MG63 (cell line): ENCODE results near the gene CCDC51. TPM values are rescaled to one million over a fixed set of nuclear protein-coding genes. Genes with fewer than 3 reads are reported as not detected.
"Not testable (repeated sequence)": the region's sequence is repeated elsewhere in the genome, so short reads cannot be mapped to it uniquely, and the experiment has no call there.

Experiments used
- DNase-seq: peaks from one replicate; pipeline ENCODE4 v3.0.0-alpha.2; 2020
- H3K27me3 ChIP-seq: fragments of 250-450 bp; sonication (Bioruptor Pico); 2 replicates; pipeline ENCODE4 v1.5.1; 2020; ENCODE audit warnings: mild to moderate bottlenecking, moderate library complexity
- H3K36me3 ChIP-seq: fragments of 250-450 bp; sonication (Bioruptor Pico); 2 replicates; pipeline ENCODE4 v1.5.1; 2020; ENCODE audit warnings: mild to moderate bottlenecking, moderate library complexity
- H3K4me3 ChIP-seq: fragments of 250-450 bp; sonication (Bioruptor Pico); 2 replicates; pipeline ENCODE4 v1.5.1; 2020; ENCODE audit warnings: mild to moderate bottlenecking, moderate library complexity
- H3K9me3 ChIP-seq: fragments of 250-450 bp; sonication (Bioruptor Pico); 2 replicates; pipeline ENCODE4 v1.5.1; 2020; ENCODE audit warnings: mild to moderate bottlenecking, moderate library complexity
- total RNA-seq: library from RNA; depleted of rRNA; stranded (reverse); fragments of >200 nt; shearing (Covaris generic); gene quantifications from 2 replicates; pipeline ENCODE4 v1.2.3, GENCODE V29; 2014; ENCODE audit warnings: low replicate concordance

The CCDC51 gene
- total RNA-seq, 1 experiment from 2014 or later: 26.9 TPM

GRCh38 chr3:48406443-48407431, 33.2 kb downstream of the CCDC51 start:
- Histone ChIP-seq H3K36me3 (no peaks in the 10 kb centered on the region), H3K4me3 (no peak overlapping the region), H3K27me3 (no peaks in the 10 kb centered on the region), H3K9me3 (no peaks in the 10 kb centered on the region)
- no peak for DNase-seq

- Histone ChIP-seq H3K9me3 (no peaks in the 10 kb centered on the region), H3K4me3 (no peak overlapping the region), H3K27me3 (no peaks in the 10 kb centered on the region), H3K36me3 (no peaks in the 10 kb centered on the region)
- DNase-seq: no peak
These were observed 33.9 kb downstream of the CCDC51 start for GRCh38 chr3:48405971-48406370.

GRCh38 chr3:48405343-48405881, 34.5 kb downstream of the CCDC51 start:
- H3K4me3 ChIP-seq: no peak overlapping the region
- no peaks in the 10 kb centered on the region for H3K9me3 ChIP-seq
- no peak for DNase-seq
- H3K27me3 ChIP-seq: no peaks in the 10 kb centered on the region
- H3K36me3 ChIP-seq: no peaks in the 10 kb centered on the region

DNA sequence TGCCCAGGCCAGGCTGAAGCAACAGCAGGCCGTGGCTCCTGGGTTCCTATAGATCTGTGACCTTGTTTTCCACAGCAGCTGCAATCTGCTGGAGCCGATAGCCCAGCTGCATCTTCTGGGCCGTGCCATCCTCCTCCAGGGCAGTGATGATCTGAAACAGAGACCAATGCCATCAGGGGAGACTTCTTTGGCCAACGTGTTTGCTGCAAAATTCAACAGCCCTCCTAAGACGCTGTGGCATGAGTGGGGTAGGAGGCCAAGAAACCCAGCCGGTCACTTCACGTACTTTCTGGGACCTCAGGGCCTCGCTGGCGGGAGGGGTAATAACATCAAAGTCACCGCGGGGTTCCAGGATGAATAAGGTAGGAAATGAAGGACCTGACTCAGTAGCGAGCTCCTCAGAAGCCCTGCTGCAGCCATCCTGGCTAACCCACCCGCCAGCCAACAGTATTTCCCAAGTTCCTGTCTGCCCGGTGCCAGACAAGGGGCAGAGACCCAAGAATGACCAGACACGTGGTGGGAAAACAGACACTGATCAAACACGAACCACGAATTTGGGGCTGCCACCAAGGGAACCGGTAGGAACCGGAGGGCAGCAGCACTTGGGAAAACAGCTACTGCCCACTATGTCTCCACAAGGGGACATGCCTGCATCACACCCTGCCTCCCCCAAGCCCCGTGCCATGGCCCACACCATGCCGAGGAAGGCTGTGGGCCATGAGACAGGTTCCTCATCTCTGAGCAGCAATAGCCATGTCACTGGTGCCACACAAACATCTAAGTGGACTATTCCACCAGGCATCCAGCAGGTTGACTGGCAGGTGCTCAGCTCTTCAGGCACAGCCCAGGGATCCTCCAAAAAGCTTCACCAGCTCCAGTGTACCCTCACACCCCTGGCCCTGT, 35.2 kb downstream of the CCDC51 start:
- no peak for DNase-seq
- no peak overlapping the region for H3K4me3 ChIP-seq
- no peaks in the 10 kb centered on the region for H3K36me3 ChIP-seq
- H3K27me3 ChIP-seq: no peaks in the 10 kb centered on the region
- no peaks in the 10 kb centered on the region for H3K9me3 ChIP-seq

- no peak overlapping the region for H3K4me3 ChIP-seq
- no peak for DNase-seq
- no peaks in the 10 kb centered on the region for H3K9me3 ChIP-seq
- no peaks in the 10 kb centered on the region for H3K27me3 ChIP-seq
- no peaks in the 10 kb centered on the region for H3K36me3 ChIP-seq
These were observed 36.1 kb downstream of the CCDC51 start for GRCh38 chr3:48403533-48404439.

- no peaks in the 10 kb centered on the region for H3K27me3 ChIP-seq
- DNase-seq: no peak
These were observed 37.0 kb downstream of the CCDC51 start for GRCh38 chr3:48402907-48403306.

GRCh38 chr3:48402281-48402732, 37.6 kb downstream of the CCDC51 start:
- peak; percentile 91 for DNase-seq
- H3K36me3 ChIP-seq: no peaks in the 10 kb centered on the region
- no peaks in the 10 kb centered on the region for H3K9me3 ChIP-seq
- H3K4me3 ChIP-seq: no peak overlapping the region
- H3K27me3 ChIP-seq: no peaks in the 10 kb centered on the region

More at GRCh38 chr3:48402907-48403306, 37.0 kb downstream of the CCDC51 start:
- Histone ChIP-seq H3K9me3 (no peaks in the 10 kb centered on the region), H3K4me3 (no peak overlapping the region), H3K36me3 (no peaks in the 10 kb centered on the region)

GRCh38 chr3:48401434-48401901, 38.5 kb downstream of the CCDC51 start:
- not testable (repeated sequence) for DNase-seq, H3K27me3 ChIP-seq, H3K9me3 ChIP-seq, H3K4me3 ChIP-seq, H3K36me3 ChIP-seq

DNA sequence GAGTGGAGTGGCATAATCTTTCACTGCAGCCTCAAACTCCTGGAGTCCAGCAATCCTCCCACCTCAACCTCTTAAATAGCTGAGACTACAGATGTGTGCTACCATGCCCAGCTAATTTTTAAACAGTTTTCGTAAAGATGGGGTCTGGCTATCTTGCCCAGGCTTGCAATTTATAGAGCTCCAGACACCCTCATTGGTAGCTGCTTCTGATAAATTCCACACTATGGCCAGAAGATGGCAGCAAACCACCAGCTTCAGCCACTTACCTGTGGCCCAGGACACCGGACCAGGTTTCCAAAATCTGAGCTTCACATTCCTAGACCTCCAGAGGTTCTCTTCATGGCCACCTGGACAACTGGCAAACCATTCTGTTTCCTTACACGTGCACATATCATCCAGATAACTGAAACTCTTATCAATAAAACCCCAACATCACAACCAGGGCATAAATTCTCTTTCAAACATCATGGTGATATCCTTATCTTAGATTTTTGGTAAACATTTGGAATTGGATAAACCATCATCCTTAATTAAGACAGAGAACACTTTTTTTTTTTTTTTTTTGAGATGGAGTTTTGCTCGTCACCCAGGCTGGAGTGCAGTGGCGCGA, 39.0 kb downstream of the CCDC51 start:
- DNase-seq: no peak
- Histone ChIP-seq H3K36me3 (no peaks in the 10 kb centered on the region), H3K27me3 (no peaks in the 10 kb centered on the region), H3K9me3 (no peaks in the 10 kb centered on the region), H3K4me3 (no peak overlapping the region)

DNA sequence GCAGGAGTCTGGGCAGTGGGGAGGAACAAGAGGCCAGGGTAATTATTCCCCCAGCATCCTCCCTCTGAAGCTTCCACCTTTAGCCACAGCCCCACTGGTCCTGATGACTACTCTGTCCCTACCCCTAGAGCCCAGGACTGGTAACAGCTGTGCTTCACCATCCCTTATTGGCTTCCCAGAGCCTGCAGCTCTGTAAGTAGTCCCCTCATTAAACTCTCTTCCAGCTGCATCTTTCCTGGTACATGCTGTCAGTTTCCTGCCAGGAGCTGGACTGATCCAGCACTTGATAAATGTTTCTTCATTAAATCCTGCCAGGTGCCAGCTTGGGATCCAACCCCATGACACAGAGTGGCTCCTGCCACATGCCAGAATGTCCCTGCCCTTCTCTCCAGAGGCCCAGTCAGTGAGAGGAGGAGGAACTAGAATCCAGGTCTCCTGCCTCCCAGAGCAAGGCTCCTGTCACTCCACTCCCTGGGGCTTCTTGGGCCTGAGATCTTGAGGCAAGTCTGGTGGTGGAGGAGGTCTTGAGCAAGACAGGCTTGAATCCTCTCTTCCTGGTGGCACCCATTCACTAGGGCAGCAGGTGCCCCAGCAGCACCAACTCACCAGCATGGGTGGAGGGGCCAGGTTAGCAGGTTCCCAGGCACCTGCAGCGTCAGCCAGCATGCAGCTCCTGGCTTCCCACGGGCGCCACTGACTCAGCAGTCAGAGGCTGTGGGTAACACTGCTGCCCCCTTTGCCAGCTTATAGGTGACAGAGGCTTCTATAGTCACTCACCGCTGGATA, 40.3 kb downstream of the CCDC51 start:
- Histone ChIP-seq H3K36me3 (no peaks in the 10 kb centered on the region), H3K4me3 (no peak overlapping the region)
- DNase-seq: no peak

DNA sequence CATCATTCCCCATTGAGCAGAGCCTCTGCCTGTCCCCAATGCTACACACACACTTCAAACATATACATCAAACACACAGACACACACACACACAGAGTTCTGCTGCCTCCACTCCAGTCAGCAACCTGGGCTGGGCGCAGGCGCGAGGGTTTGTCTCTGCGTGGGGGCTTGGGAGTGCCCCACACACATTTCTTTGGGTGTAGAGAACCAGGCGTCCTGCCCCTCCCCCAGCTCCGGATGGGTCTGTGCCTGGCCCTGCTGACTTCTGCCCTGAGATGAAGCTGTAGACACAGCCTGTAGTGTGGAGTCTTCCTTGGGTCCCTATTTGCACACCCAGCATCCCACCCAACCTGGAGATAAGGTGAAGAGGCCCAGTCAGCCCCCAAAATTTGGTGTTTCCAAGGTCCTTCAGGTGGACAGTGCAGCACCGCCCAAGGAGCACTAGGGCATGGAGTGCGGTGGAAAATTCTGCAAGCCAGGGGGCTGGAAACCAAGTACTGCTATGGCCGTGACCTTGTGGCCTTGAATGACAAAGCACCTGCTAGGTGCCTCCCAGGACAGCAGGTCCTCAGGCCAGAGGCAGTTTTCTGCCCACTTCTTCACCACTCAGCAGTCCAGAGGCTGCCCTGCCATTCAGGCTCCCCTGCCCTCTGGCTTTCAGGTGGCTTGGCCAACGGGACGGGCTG, 41.1 kb downstream of the CCDC51 start:
- Histone ChIP-seq H3K36me3 (no peaks in the 10 kb centered on the region), H3K9me3 (no peaks in the 10 kb centered on the region), H3K27me3 (no peaks in the 10 kb centered on the region; the same call in 1 of the 2 replicates), H3K4me3 (no peak overlapping the region)
- DNase-seq: no peak

More for the DNA sequence above, 40.3 kb downstream of the CCDC51 start:
- no peaks in the 10 kb centered on the region for H3K9me3 ChIP-seq
- no peaks in the 10 kb centered on the region; the same call in 1 of the 2 replicates for H3K27me3 ChIP-seq

DNA sequence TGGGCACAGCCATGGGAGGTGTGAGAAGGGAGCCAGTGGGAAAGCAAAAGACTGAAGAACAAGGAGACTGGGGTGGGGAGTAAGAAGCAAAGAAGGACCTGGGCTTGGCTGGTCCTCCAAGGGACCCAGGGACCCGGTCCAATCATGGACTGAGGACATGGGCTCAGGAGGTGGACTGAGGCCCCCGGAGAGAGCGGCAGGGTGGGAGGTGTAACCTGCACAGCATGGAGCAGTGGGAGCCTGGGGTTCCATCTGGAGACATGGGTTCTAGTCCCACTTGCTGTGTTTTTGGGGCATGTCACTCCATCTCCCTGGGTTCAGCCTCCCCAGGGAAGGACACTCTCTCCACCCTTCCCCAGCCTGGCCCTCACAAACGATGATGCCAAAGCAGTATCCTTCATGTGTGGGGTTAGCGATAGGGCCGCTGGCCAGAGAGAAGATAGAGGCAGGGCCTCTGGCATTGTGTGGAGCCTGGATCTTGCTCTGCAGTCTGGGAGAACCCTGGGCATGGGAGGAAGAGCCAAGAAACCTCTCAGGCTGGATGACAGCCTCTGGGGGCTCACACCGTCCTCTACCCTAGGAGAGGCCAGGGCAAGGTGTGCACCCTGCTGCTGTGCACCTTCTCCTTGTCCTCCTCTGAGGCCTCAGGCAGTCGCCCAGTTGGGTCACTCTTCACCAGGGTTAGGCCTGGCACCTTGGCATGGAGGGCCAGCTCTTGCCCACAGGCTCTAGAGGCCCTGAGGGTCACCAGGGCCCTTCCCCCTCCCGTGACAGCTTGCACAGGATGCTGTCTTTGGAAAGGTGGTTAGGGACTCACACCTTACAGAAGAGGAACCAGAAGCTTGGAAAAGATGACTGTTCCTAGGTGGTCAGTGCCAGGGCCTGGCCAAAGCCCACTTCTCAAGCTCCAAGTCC, 41.9 kb downstream of the CCDC51 start:
- H3K4me3 ChIP-seq: no peak overlapping the region

GRCh38 chr3:48395714-48396113, 44.2 kb downstream of the CCDC51 start:
- no peak for DNase-seq
- Histone ChIP-seq H3K9me3 (no peaks in the 10 kb centered on the region), H3K4me3 (no peak overlapping the region), H3K27me3 (no peaks in the 10 kb centered on the region; the same call in 1 of the 2 replicates), H3K36me3 (no peaks in the 10 kb centered on the region)

More for the DNA sequence above, 41.9 kb downstream of the CCDC51 start:
- Histone ChIP-seq H3K27me3 (no peaks in the 10 kb centered on the region; the same call in 1 of the 2 replicates), H3K36me3 (no peaks in the 10 kb centered on the region), H3K9me3 (no peaks in the 10 kb centered on the region)
- DNase-seq: no peak
